Fibroblast of the aortic adventitia (primary cell): ENCODE measurements around the gene ATP13A3. TPM values are rescaled to one million over a fixed set of nuclear protein-coding genes. Genes with fewer than 3 reads are reported as not detected.
"Not testable (repeated sequence)": the region's sequence is repeated elsewhere in the genome, so short reads cannot be mapped to it uniquely, and the experiment has no call there.

Source experiments
- DNase-seq: peaks from one replicate; pipeline ENCODE4 v3.0.0-alpha.2; 2010; ENCODE audit warnings: low read depth
- H3K4me3 ChIP-seq: 2 replicates; pipeline ENCODE4 v1.5.1; 2011; ENCODE audit warnings: low read depth, mild to moderate bottlenecking, control low read depth, low read length, moderate library complexity
- CTCF ChIP-seq: IDR thresholded peaks from 2 replicates; pipeline ENCODE4 v1.5.1; 2011; ENCODE audit warnings: mild to moderate bottlenecking, low read length, control low read depth, inconsistent platforms; ENCODE audit not compliant: insufficient read depth
- total RNA-seq: library from RNA; depleted of rRNA; stranded (reverse); fragments of >200 nt; gene quantifications from 2 replicates; pipeline ENCODE4 v1.2.3, GENCODE V29; 2012; ENCODE audit warnings: low replicate concordance

ATP13A3 gene
- total RNA-seq = 448 and 494 TPM in 2 replicates

GRCh38 chr3:194486540-194487288 is at the start of gene ATP13A3:
ATP13A3 (minus strand) TSS chr3:194487002; CDS start chr3:194462190, 24,812 bp downstream.
- DNase-seq = peak; percentile 89
- peak within 1 kb of the TSS; percentile 97 for H3K4me3 ChIP-seq
- TF ChIP-seq CTCF = no peak

- H3K4me3 ChIP-seq, DNase-seq: not testable (repeated sequence)
Measured at GRCh38 chr3:194535199-194535598, 48.4 kb upstream of the ATP13A3 start.

GRCh38 chr3:194534243-194534642 is 47.4 kb upstream of the ATP13A3 start:
- DNase-seq = no peak
- H3K4me3 ChIP-seq = no peak overlapping the region
- no peak for TF ChIP-seq CTCF

GRCh38 chr3:194532591-194532990 is 45.8 kb upstream of the ATP13A3 start:
- H3K4me3 ChIP-seq = no peak overlapping the region
- DNase-seq = no peak
- TF ChIP-seq CTCF = no peak

- no peak for DNase-seq
- TF ChIP-seq CTCF = no peak
- no peak overlapping the region for H3K4me3 ChIP-seq
Measured at GRCh38 chr3:194527726-194528125, 40.9 kb upstream of the ATP13A3 start.

GRCh38 chr3:194526164-194526563 is 39.4 kb upstream of the ATP13A3 start:
- no peak for TF ChIP-seq CTCF
- no peak for DNase-seq
- H3K4me3 ChIP-seq = no peak overlapping the region

- peak; percentile 94 for DNase-seq
- H3K4me3 ChIP-seq = no peak overlapping the region
- TF ChIP-seq CTCF = no peak
Measured at GRCh38 chr3:194522579-194523046, 35.8 kb upstream of the ATP13A3 start.
